Activated CD8-positive, alpha-beta memory T cell treated with anti-CD3 and anti-CD28 coated beads for 4 hours (primary cell): ENCODE results near the gene ASZ1.
"Not testable (repeated sequence)": the region's sequence is repeated elsewhere in the genome, so short reads cannot be mapped to it uniquely, and the experiment has no call there.

Experiments
- DNase-seq, 2 donors: peaks; one replicate each; pipeline ENCODE4 v3.0.0-alpha.2; 2020; ENCODE audit warnings: low read depth in 2 of 2

ASZ1 gene, protein sequence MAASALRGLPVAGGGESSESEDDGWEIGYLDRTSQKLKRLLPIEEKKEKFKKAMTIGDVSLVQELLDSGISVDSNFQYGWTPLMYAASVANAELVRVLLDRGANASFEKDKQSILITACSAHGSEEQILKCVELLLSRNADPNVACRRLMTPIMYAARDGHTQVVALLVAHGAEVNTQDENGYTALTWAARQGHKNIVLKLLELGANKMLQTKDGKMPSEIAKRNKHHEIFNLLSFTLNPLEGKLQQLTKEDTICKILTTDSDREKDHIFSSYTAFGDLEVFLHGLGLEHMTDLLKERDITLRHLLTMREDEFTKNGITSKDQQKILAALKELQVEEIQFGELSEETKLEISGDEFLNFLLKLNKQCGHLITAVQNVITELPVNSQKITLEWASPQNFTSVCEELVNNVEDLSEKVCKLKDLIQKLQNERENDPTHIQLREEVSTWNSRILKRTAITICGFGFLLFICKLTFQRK

DNA sequence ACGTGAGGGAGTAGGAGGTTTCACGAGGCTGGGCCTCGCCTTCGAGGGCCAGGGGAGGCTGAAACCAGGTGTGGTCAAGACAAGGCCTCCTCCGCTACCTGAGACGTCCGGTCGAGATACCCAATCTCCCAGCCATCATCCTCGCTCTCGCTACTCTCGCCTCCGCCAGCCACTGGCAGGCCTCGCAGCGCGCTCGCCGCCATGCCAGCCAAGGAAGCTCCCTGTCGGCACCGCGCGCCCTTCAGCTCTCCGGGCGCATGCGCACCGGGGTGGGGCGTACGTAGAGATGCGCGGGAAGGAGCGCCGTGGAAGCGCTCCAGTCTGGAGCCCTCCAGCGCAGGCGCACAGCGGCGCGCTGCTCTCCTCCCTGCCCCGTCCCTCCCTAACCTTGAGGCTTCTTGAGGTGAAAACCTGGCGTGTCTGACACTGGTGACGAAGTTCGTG lies at the start of gene ASZ1:
Gene ASZ1, minus strand, starts transcription at position 236 of the 444 bp plus-strand sequence. Its CDS starts 33 bp downstream, at position 203.
- no peak for DNase-seq

DNA sequence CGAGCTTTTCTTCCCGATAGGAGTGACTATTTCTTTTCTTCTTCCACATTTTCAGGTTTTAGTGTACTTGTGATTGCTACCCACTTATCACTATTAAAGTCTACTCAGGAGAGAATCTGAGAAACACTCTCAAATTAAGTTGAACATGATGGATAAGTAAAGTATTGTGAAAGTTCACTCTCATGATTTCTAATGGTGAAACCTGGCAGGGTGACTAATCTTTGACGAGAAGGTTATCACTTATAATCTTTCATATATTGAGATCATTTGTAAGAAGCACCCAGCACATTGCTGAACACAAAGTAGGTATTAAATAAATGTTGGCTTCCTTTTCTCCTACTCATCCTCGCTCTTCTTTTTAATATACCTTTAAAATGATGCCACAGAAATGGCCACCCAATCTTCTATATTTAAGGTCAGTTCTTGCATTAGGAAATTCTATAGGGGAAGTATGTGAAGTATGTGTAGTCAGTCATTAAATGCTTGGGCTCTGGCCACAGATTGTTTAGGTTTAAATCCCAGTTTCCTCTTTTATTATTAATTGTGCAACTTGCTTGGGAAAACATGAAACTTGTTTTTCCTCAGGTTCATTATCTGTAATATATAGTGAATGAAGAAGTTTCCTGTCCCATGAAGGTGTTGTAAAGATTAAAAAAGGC lies 49.4 kb upstream of the ASZ1 start:
- no peak for DNase-seq

DNA sequence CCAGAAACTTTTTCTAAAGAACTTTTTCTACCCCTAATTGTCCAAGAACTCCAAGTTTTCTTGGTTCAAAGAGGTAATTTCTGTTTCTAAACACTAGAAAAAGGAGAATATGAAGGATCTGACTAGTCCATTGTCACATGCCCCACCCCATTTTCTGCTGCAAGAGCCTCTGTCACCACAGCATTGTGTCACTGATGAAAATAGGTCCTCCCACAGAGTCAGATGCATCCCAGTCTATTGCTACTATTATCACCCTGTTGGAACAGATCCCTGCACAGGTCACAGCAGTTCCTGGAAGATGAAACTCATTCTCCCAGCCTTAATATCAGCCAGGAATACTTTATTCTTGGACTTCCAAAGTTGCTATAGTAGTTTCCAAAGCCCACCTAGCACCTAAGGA lies 45.0 kb upstream of the ASZ1 start:
- no peak for DNase-seq

DNA sequence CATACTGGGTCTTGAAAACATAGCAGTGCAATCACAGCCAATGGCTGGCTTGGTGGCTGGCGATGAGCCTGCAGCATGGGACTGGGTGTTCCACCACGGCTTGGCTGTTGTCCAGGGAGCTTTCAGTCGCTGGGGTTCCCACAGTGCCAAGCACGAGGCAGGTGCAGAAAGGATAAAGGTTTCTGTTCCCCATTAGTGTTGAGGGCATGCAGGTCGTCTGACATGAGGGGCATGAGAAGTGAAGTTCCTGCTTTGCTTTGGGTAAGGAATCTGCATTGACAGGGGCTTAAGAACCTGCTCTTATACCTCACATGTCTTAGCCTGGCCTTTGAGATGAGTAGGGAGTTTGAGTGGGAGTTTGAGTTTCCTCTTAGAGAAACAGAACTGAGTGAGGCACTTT lies 43.5 kb upstream of the ASZ1 start:
- DNase-seq: no peak

DNA sequence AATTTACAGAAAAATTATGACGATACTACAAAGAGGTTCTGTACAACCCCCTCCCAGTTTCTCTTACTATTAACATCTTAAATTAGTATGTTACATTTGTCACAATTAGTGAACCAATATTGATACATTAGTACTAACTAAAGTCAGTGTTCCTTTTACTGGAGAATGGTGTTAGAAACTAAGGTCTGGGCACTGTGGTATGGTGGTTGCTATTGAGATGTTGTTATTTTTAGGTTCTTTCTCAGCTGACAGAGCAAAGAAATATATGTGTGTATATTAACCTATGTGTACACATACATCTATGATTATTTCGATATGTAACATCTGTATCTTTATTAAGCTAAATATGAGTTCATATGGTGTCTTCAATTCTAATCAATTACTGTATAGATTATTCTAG lies 40.9 kb upstream of the ASZ1 start:
- DNase-seq: no peak

DNA sequence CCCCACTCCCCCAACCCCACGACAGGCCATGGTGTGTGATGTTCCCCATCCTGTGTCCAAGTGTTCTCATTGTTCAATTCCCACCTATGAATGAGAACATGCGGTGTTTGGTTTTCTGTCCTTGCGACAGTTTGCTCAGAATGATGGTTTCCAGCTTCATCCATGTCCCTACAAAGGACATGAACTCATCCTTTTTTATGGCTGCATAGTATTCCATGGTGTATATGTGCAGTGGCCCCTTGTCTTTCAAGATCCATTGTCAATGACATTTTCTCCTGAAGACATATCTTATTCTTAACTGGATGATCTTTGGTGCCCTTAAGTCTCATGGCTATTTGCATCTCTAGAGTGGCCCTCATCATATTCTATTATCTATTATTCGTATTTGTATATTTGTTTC lies 33.5 kb upstream of the ASZ1 start:
- not testable (repeated sequence) for DNase-seq

DNA sequence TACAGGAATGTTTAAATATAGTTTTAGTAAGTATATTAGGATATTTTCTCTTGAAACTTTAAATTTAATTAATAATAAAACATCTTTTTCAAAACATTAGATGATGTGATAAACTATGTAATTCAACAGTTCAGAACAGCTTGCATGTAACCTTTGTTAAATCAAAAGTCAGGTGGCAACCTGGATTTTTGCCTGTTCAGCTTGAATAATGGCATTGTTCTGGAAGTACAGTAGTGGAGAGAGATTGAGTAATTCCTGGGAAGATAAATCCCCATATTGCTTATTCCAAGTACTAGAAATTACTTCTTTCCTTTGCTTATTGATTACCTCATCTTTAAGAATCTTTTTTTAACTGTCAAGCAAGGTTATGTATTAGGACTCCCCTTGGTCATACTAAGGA lies 32.4 kb upstream of the ASZ1 start:
- no peak for DNase-seq

DNA sequence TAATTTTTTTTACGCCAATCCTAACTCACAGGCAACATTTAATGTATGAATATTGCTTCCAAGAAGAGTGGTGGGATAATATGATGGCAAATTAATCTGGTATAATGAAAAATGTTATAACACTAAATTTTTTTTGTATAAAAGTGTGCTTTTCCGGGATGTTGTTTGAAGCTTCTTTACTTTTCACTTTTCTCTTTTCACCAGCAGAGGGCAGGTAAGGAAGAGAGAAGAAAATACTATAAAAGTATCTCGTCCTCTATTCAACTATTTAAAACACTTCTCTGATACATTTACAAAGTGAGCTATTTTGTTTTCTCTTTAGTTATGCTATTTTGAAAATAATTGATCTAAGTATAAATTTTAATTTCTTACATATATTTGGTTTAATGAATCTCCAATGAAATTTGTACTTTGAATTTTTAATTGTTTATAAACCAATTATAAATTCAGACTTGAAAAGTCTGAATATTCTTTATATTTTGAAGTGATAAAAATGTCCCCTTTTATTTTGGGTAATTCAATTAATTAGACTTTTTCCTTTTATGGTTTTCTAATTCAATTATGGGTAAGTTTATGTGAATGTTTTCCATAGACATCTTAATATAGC lies 31.8 kb upstream of the ASZ1 start:
- DNase-seq: no peak

DNA sequence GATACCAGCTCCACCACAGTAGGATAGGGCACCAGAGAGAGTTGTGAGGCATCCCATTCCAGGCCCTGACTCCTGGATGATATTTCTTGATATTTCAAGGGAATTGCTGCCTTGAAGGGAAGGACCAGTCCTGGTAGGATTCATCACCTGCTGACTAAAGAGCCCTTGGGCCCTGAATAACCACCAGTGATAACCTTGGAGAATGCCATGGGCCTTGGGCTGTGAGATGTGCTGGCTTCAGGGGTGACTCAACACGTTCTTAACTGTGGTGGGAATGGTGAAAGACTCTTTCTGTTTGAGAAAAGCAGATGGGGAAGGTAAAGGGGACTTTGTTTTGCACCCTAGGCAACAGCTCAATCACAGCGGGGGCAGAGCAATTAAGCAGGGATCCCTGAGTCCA lies 21.4 kb upstream of the ASZ1 start:
- no peak for DNase-seq

DNA sequence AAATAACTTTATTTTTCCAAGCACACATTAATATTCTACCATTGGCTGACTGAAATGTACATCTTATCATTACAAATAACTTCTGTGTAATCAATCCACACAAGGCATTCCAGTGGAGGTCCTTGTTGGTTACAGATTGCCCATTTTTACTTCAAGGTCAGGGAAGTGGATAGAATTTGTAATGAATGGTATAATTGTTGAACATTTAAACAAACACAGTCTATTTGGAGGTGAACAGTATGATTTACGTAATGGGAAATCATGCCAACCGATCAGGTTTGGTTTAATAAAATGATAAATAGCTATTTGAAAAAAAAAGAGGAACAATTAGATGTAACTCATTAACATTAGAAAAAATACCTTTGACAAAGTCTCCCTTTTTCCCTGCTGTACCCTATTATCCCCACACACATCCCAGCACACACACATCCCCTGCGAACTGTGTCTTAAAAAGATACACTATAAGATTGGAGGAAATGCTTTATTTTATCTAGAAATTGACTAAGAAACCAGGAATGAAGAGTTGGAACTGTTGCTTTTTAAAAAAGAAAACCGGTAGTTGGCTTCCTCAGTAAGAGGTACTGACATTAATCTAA lies 19.0 kb upstream of the ASZ1 start:
- DNase-seq: no peak

DNA sequence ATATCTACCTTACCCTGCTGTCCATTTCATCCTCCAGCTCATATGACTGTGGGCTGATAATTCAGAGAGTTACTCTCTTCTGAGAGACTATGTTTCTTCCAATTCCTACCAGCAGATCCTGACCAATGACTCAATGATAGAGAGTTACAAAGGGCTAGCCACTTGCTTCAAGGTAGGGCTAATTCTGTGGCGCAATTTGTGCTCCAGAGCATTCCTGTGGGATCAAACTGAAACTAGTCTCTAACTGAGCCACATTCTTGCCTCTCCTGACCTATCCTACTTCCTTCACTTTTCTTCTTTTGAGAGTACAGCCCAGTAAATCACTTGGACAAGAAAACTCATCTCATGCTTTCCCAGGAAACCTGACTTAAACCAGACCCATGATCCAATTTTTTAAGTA lies 17.9 kb upstream of the ASZ1 start:
- DNase-seq: no peak

DNA sequence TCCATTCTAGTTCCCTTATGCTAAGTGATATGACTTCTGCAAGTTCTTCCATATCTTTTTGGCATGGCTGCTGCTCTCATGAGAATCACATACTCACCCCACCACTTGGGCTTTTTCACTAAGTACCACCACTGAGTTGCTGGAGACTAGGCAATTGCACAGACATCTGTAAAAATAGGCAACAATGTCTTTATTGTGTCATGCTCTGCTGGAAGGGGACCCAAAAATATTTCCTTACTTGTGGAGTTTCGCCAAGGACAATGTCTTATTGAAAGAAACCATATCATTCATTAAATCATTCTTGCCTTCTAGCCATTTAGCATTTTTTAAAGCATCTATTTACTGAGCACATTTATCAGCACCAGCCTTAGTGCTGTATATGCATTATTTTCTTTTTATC lies 17.4 kb upstream of the ASZ1 start:
- DNase-seq: no peak

DNA sequence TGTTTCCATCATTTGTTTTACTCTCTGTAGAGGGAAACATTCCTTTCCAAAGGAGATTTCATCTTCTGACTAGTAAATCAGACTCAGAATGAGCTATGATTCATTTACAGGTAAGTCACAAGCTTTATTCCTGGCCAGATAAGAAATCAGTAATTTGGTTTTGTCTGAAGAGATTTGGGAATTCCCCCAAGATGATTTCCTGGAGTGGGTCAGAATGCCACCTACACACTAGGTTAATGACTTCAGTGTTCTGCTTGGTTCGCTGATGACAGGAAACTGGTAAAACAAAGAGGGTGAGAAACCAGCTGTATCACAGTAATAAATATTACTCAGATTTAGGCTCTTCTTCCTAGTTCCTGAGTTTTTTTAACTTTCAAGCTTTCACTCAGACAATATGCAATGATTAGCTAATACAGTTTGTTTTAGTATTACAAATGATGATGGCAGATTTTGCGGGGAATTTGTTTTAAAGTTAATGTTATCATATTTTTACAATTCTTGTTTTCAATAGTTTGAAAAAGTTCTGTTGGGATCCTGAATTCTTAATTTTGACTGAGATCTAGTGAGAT lies 8.3 kb upstream of the ASZ1 start:
- DNase-seq: no peak

DNA sequence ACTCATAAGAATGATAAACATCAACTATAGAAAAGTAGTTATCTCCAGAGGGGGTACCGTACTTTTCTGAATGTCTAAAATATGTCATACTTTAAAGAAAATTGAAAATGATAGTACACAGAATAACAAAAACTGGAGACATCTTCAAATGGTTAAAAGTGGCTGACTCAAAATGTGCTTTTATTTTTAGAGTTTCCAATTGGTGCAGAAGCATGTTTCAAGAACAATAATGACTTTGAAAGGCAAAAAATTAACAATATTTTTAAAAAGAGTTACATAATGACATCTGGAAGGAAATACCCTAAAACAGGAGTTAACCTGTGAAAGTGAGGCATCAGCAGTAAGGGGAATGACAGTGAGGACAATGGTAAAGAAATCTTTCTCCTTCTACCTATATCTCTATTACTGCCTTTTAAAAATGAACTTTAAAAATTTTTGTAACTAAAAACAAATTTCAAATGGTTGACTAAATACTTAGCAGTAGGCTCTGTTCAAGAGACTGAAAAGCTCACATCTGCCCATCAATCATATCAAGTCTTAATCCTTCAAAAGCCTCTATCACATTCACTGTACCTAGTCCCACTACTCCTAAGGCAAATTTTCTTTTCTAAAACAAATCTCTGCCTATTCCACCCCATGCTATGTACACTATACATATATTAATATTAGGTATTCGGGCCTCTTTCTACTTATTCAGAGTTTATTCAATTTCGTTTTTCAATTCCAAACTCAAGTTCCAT lies 3.0 kb downstream of the ASZ1 start:
- DNase-seq: no peak

DNA sequence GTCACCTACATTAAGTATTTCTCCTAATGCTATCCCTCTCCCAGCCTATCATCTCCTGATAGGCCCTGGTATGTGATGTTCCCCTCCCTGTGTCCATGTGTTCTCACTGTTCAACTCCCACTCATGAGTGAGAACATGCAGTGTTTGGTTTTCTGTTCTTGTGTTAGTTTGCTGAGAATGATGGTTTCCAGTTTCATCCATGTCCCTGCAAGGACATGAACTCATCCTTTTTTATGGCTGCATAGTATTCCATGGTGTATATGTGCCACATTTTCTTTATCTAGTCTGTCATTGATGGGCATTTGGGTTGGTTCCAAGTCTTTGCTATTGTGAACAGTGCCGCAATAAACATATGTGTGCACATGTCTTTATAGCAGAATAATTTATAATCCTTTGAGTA lies 12.7 kb downstream of the ASZ1 start:
- DNase-seq: not testable (repeated sequence)

DNA sequence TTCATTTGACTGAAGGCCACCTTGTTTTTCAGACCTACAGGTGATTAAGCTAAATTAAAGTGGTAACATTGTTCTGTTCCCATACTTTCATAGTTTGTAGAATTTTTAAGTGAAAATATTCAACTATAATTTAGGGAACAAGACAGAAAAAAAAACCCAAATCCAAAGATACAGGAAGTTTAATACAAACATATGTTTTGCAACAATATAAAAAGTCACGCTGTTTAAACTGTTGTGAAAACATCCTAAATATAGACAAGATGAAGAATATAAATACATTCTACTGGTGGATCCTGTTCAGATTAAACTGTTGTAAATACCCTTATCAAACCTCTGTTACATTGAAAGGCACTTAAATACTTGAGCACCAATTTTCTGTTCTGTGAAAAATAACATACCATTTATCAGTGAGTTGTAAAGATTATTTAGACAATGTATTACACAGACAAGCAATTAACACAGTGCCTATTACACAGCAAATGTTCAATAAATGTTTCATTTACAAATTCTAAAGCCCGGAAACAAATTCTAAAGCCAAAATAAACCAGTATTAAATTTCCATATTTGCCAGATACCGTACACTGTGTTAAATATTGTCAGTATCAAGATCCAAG lies 14.2 kb downstream of the ASZ1 start:
- DNase-seq: no peak

DNA sequence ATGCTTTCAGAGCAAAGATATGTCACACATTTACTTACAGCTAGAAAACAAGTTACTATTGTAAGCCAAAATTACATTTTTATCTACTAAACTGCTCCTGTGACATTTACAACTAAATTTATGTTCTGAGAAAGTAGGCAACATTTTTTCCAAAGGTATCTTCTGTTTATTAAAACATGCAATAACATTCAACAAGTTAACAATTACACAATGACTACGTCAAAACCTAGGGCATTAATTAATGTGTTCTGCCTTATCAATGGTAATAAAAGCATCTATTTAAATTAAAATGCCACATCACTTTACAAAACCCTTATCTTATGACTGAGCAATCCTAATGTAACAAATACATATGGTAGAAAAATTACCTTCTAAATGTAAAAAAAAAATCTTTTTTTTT lies 14.9 kb downstream of the ASZ1 start:
- no peak for DNase-seq

DNA sequence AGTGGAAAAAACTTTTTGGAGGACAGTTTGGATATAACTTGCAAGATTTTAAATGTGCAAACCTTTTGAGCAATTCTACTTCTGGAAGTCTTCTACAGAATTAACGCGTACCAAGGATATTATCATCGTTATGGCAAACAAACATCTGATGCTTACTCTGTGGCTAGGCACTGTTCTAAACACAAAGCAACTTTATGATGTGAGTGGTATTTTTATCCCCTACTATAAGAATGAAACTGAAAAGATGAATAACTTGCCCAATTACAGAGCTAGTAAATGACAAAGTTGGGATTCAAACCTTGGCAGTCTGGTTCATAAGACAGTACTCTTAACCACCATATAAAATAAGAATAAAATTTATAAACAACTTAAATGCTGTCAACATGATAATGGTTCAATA lies 15.8 kb downstream of the ASZ1 start:
- no peak for DNase-seq

DNA sequence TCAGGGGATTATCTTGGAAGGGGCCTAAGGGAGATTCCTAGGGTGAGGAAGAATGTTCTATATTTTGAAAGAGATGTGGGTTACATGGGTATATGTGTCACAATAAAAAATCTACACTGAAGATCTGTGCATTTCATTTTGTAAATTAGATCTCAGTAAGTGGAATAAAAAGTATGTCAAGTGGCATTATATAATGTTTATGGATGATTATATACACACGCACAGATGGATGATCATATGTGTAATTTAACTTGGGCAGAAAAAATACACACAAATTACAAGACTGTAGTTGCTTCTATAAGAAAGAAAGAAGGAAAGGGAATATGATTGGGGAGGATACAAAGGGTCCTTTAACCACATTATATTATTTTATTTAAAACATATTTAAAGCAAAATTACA lies 18.5 kb downstream of the ASZ1 start:
- no peak for DNase-seq

DNA sequence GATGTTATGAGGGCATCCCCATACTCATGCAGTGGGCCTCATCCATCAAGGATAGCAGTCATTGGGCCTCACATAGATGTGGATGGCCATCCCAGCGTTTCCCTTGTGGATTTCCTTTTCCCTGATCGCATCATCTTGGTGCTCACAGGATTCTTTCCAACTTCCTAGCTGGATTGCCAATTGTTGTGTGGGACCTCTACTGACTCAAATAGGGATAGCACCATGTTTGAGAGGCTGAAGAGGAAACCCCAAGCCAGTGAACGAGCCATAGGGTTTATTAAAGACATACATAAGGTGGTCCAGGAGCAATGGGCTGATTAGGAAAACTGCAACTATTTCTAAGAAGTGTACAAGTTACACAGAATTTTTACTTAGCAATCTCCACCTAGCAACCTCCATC lies 21.8 kb downstream of the ASZ1 start:
- no peak for DNase-seq

DNA sequence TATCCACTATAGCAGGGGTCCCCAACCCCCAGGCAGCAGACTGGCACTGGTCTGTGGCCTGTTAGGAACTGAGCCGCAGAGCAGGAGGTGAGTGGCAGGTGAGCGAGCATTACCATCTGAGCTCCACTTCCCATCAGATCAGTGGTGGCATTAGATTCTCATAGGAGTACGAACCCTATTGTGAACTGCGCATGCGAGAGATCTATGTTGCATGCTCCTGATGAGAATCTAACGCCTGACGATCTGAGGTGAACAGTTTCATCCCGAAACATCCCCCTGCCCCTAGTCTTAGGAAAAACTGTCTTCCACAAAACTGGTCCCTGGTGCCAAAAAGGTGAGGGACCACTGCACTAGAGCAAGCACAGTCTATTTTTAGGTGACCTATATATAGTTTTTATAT lies 23.6 kb downstream of the ASZ1 start:
- no peak for DNase-seq
